Measurements from ENCODE around the gene NR2C2AP.

DNA sequence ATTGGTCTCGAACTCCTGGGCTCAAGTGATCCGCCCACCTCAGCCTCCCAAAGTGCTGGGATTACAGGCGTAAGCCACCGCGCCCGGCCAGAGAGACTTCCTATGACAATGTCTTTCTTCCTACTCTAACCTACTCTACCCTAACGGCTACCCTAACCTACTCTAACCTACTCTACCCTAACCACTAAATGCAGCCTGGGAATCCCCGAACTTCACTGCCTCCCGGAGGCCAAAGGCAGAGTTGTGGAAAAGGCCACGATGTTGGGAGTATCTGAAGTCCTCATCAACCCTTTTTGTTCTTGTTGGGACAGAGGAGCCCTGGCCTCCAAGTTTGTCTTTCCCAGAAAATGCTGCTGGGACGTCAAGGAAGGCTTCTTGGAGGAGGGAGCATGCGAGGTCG, 967 bp upstream of the NR2C2AP start:
- TF ChIP-seq EZH2 (IDR thresholded peaks at IDR 0.05; ENCODE audit: insufficient read depth, poor library complexity, severe bottlenecking) (no peak), EZH2phosphoT487 (IDR thresholded peaks at IDR 0.05; ENCODE audit: insufficient read depth, low read depth) (no peak)

Measured in GM23248 (cell line).